Muscle of leg (tissue), 11 donors: ENCODE data around the gene KLHL29. TPM values are rescaled to one million over a fixed set of nuclear protein-coding genes. Genes with fewer than 3 reads are reported as not detected.

Experiments used
- DNase-seq: peaks from one replicate; pipeline ENCODE4 v3.0.0; 2013
- H3K27ac ChIP-seq: one replicate; pipeline ENCODE4 v1.5.1; 2013; ENCODE audit warnings: mild to moderate bottlenecking, low read length, control low read depth
- H3K27me3 ChIP-seq: one replicate; pipeline ENCODE4 v1.6.1; 2013; ENCODE audit warnings: low read length; ENCODE audit not compliant: control insufficient read depth, insufficient read depth
- H3K36me3 ChIP-seq: one replicate; pipeline ENCODE4 v1.6.1; 2013; ENCODE audit warnings: low read length; ENCODE audit not compliant: control insufficient read depth, insufficient read depth
- H3K4me1 ChIP-seq: one replicate; pipeline ENCODE4 v1.6.1; 2013; ENCODE audit warnings: low read length; ENCODE audit not compliant: control insufficient read depth, insufficient read depth
- H3K4me3 ChIP-seq: one replicate; pipeline ENCODE4 v1.5.1; 2013; ENCODE audit warnings: low read length, control low read depth
- H3K9me3 ChIP-seq: replicated peaks from 2 replicates; pipeline ENCODE4 v1.6.1; 2013; ENCODE audit warnings: low read depth, low read length; ENCODE audit not compliant: control insufficient read depth
- WGBS: methylation state at CpG from one replicate; pipeline ENCODE4 v1.1.5; 2013; ENCODE audit warnings: missing lambda C conversion rate; ENCODE audit not compliant: insufficient coverage; 5-methylcytosine and 5-hydroxymethylcytosine counted together
- polyA plus RNA-seq, 8 donors: library from polyadenylated mRNA; unstranded; fragments of 120-200 nt; gene quantifications; one replicate each; pipeline versions ENCODE4 v1.2.1 to v1.2.3, GENCODE V29; 2013; ENCODE audit warnings: inconsistent platforms in 1 of 8, low replicate concordance in 1 of 8; ENCODE audit not compliant: insufficient read length in 8 of 8, insufficient read depth in 1 of 8
- total RNA-seq: library from RNA; stranded (reverse); fragments of 120-200 nt; gene quantifications from one replicate; pipeline ENCODE4 v1.2.4, GENCODE V29; 2013

The KLHL29 gene
- total and polyA plus RNA-seq, 9 donors: 4.7 to 9.7 (median 7.3) TPM

DNA sequence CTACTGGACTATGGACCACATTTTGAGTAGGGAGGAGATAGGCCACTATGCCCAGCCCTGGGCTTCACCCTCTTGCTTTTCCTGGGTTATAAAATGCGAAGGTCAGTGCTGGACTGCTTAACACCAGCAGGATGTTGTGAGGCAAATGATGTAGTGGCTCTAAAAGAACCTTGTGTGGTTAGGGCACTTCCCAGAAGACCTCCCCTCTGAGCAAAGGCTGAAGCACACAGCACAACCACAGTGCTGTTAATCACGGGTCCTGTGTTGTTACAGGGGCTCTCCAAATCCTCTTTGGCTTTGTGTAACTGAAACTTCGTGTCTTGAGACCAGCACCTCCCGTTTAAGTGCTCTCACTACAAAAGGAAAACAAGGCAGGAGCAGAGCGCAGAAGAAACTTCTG, 166.9 kb downstream of the KLHL29 start:
- Histone ChIP-seq H3K4me1 (peaks cover 39% of the 10 kb centered on the region), H3K27ac (no peak overlapping the region), H3K4me3 (no peak overlapping the region), H3K36me3 (no peaks in the 10 kb centered on the region), H3K27me3 (no peaks in the 10 kb centered on the region), H3K9me3 (no peaks in the 10 kb centered on the region)
- no peak for DNase-seq
- WGBS: no CpG with 5 or more reads among the region's 5 CpGs

DNA sequence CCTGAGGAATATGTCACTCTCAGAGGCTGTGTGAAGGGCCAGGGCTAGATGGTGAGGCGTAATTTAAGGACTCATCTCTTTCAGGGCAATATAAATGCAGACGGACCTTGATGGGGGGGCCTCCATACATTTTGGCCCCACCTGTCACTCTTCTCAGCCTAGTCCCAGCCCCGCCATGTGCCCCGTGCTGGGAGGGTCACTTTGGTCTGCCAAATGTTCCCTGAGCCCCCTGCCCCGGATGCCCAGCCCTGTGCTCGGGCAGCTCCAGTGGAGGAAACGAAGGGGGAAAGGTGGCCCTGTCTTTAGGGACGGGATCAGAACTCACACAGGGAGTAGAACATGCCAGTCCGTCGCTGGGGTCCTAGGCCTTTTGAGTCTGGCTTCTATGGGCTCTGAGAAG, 168.6 kb downstream of the KLHL29 start:
- no peaks in the 10 kb centered on the region for H3K36me3 ChIP-seq
- WGBS: 80% methylated on average over 8 of the region's 10 CpGs
- H3K4me1 ChIP-seq: peaks cover 39% of the 10 kb centered on the region
- H3K27me3 ChIP-seq: no peaks in the 10 kb centered on the region
- no peak for DNase-seq
- H3K4me3 ChIP-seq: no peak overlapping the region
- H3K9me3 ChIP-seq: no peaks in the 10 kb centered on the region
- H3K27ac ChIP-seq: peak overlapping the region; percentile 42

DNA sequence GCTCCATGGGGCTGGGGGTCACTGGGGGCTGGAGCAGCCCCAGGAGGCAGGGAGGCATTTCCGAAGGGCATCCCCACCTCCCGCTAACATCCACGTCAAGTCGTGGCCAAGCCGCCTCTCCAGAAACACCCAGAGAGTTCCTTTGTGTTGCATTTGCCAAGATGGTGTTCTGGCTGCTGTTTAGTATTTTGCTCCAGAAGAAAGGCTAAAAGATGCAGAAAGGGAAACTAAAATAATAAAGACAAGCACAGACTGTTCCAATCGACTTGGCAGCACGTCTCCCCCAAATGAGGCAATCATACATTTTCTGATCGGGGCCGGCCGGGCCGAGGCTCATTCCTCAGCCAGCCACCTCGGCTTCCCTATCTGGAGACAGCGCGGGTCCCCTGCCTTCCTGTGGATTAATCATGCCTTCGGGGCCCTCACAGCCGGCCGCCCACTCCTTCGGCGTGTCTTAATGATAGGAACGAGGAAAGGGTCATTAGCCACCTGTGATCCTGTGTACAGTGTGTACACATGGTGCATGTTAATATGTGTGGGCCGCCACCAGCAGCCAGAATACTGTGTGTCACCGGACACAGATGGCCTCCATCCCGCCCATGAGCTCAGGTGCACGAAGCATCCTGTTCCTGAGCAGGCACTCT, 169.2 kb downstream of the KLHL29 start:
- H3K27ac ChIP-seq: peak overlapping the region; percentile 42
- H3K4me1 ChIP-seq: peaks cover 35% of the 10 kb centered on the region
- no peaks in the 10 kb centered on the region for H3K9me3 ChIP-seq
- H3K27me3 ChIP-seq: no peaks in the 10 kb centered on the region
- peak; percentile 91 for DNase-seq
- H3K4me3 ChIP-seq: no peak overlapping the region
- WGBS: 43% methylated on average over 14 of the region's 24 CpGs
- H3K36me3 ChIP-seq: no peaks in the 10 kb centered on the region

DNA sequence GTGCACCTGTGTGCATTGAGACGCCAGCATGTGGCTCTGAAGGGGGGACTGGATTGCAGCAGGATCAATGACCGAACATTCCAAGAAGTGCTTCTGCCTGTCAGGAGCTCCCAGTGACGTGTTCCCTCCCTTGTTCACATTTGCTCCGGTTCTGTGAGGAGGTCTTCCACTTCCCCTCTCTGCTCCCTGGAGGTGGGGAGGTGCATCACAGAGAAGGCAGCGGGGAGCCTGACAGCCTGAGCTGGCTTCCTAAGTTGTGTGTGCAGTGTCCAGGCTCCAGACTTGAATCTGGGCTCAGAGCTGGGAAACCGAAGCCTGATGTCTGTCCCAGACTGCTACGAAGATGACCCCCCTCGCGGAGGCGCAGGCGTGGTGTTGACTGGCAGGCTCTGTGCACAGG, 171.0 kb downstream of the KLHL29 start:
- Histone ChIP-seq H3K4me1 (peaks cover 20% of the 10 kb centered on the region), H3K9me3 (no peaks in the 10 kb centered on the region), H3K4me3 (no peak overlapping the region), H3K27me3 (no peaks in the 10 kb centered on the region), H3K27ac (no peak overlapping the region), H3K36me3 (no peaks in the 10 kb centered on the region)
- 88% methylated on average over 5 of the region's 11 CpGs for WGBS
- no peak for DNase-seq

DNA sequence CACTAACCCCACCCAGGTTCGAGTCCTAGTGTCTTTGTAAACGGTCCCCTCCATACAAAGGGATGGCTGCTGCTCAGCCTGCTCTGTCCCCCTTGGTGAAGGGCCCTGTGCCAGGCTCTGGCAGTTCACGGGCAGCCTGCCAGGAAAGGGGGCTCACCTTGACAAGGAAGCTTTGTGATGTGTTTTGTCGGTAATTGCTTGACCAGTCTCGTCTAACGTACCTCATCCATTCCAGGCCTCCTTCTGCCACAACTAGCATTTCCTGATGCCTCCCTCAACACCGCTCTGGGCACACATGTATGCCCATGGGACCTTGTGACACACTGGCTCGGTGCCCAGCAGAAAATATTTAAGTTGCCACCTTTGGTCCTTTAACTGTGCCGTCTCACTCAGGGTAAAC, 171.9 kb downstream of the KLHL29 start:
- no peak overlapping the region for H3K4me3 ChIP-seq
- no peak overlapping the region for H3K27ac ChIP-seq
- DNase-seq: no peak
- no peaks in the 10 kb centered on the region for H3K36me3 ChIP-seq
- H3K9me3 ChIP-seq: no peaks in the 10 kb centered on the region
- 77% methylated on average over 3 of the region's 9 CpGs for whole genome bisulfite sequencing
- peaks cover 20% of the 10 kb centered on the region for H3K4me1 ChIP-seq
- no peaks in the 10 kb centered on the region for H3K27me3 ChIP-seq

DNA sequence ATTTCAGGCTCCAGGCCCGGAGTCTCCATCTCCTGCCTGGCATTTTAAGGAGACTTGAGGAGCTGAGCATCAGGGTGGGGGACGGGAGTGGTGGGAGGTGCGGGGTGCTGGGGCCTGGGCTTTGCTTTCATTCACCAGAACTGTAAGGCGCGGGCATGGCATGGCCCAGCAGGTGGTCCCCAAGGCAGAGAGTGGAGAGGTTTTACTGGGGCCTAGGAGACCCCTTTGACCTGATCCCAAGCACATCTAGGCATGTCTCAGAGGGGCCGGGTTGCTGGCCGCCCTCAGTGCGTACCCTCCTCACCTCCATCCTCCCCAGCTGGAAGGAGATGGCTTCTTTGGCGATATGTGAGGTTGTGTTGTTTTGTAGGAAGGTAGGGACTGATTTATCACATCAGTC, 172.5 kb downstream of the KLHL29 start:
- Histone ChIP-seq H3K36me3 (peaks cover 2% of the 10 kb centered on the region), H3K27me3 (no peaks in the 10 kb centered on the region), H3K9me3 (no peaks in the 10 kb centered on the region), H3K27ac (no peak overlapping the region), H3K4me1 (peaks cover 20% of the 10 kb centered on the region), H3K4me3 (no peak overlapping the region)
- 86% methylated on average over 1 of the region's 9 CpGs for WGBS
- DNase-seq: no peak

DNA sequence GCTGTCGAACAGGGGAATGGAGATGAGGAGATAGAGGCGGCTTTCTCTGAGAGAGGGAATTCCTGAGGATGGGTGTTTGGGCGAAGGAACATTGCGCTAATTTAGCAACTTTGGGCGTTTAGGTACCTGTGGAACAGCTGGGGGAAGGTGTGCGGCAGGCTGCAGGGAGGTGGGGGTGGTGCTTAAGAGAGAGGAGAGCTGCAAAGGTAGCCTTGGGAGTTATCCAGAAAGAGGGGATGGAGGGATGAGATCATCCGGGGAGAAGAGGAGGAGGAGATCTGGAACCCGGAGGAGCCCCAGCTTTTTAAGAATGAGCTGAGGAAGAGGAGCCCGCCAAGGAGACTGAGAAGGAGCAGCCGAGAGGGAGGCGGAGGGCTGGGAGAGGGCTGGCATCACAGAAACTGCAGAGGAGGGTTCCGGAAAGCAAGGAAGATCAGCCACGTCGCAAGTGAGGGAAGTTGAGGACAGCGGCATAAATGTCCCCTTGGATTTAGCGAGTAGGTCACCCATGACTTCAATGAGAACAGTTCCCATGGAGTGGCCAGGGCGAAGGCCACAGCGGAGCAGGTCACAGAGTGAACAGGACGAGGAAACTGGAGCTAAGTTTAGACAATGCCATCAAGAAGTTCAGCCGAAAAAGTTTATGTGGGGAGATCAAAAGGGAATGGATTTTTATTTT, 174.7 kb downstream of the KLHL29 start:
- H3K36me3 ChIP-seq: peaks cover 6% of the 10 kb centered on the region
- no peaks in the 10 kb centered on the region for H3K27me3 ChIP-seq
- no peak for DNase-seq
- no peak overlapping the region for H3K27ac ChIP-seq
- WGBS: 86% methylated on average over 18 of the region's 20 CpGs
- no peak overlapping the region for H3K4me3 ChIP-seq
- H3K9me3 ChIP-seq: no peaks in the 10 kb centered on the region
- H3K4me1 ChIP-seq: peaks cover 25% of the 10 kb centered on the region

DNA sequence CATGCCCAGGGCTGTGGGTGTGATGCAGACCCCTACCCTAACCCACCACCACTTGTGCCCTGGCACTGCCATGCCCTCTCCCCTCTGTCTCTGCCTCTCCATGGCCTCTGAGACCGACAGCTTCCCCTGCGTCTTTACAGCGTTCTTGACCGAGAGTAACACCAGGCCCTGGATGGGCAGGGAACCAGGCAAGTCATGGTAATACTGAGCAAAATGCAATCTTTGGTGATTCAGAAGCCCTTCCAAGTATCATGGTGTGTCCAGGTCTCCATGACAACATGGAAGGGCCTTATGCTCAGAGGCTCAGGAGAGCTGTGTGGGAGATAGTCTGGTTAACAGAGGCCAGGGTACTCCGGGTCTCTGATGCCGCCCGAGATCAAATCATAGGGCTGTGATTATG, 176.1 kb downstream of the KLHL29 start:
- 85% methylated on average over 7 of the region's 7 CpGs for WGBS
- Histone ChIP-seq H3K9me3 (no peaks in the 10 kb centered on the region), H3K36me3 (peaks cover 6% of the 10 kb centered on the region), H3K4me1 (peaks cover 38% of the 10 kb centered on the region), H3K27ac (no peak overlapping the region), H3K4me3 (no peak overlapping the region), H3K27me3 (no peaks in the 10 kb centered on the region)
- DNase-seq: peak; percentile 45

DNA sequence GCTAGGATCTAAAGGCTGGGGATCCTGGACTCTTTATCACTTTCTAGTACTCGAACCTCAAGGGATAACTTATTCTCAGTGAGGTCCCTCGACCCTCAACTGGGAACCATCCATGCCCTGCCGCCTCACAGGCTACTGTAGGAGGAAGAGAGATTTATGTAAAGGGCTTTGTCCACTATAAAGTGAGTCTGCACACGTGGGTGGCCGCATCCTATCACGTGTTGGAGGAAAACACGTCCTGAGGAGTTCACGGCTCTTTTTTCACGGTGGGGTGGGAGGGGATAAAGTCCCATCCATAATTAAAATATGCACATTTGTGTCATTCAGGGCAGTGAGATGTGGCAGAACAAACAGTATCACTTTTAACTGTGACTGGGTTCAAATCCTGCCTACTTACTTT, 176.6 kb downstream of the KLHL29 start:
- no peak overlapping the region for H3K4me3 ChIP-seq
- no peaks in the 10 kb centered on the region for H3K27me3 ChIP-seq
- no peaks in the 10 kb centered on the region for H3K9me3 ChIP-seq
- WGBS: 100% methylated on average over 1 of the region's 9 CpGs
- H3K4me1 ChIP-seq: peaks cover 40% of the 10 kb centered on the region
- no peak overlapping the region for H3K27ac ChIP-seq
- peaks cover 6% of the 10 kb centered on the region for H3K36me3 ChIP-seq
- DNase-seq: no peak

DNA sequence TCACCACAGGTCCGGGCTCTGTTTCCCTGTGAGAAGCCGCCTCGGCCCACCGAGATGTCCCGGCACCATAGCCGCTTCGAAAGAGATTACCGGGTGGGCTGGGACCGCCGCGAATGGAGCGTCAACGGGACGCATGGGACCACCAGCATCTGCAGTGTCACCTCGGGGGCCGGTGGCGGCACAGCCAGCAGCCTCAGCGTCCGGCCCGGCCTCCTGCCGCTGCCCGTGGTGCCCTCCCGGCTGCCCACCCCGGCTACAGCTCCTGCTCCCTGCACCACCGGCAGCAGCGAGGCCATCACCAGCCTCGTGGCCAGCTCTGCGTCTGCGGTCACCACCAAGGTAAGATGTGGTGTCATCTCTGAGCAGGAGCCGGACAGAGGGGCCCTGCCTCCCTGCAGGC, 177.2 kb downstream of the KLHL29 start:
- Histone ChIP-seq H3K36me3 (peaks cover 6% of the 10 kb centered on the region), H3K27ac (no peak overlapping the region), H3K4me1 (peaks cover 36% of the 10 kb centered on the region), H3K27me3 (no peaks in the 10 kb centered on the region), H3K4me3 (no peak overlapping the region), H3K9me3 (no peaks in the 10 kb centered on the region)
- no peak for DNase-seq
- WGBS: 95% methylated on average over 30 of the region's 30 CpGs
